AG09309 (cell line): ENCODE measurements around the gene NDEL1.

Source experiments
- DNase-seq: peaks from one replicate; pipeline ENCODE4 v3.0.0-alpha.2; 2010; ENCODE audit warnings: low read depth
- H3K4me3 ChIP-seq: 2 replicates; pipeline ENCODE4 v1.5.1; 2011; ENCODE audit warnings: mild to moderate bottlenecking, low read depth, low read length, moderate library complexity; ENCODE audit not compliant: control insufficient read depth
- CTCF ChIP-seq: IDR thresholded peaks from 2 replicates; pipeline ENCODE4 v1.5.1; 2011; ENCODE audit warnings: mild to moderate bottlenecking, low read depth, low read length, inconsistent platforms; ENCODE audit not compliant: insufficient read depth, control insufficient read depth; ENCODE audit errors: missing control alignments

The NDEL1 gene

GRCh38 chr17:8453326-8453725, 17.6 kb downstream of the NDEL1 start:
- DNase-seq: no peak
- no peak for TF ChIP-seq CTCF

GRCh38 chr17:8455665-8456209, 20.1 kb downstream of the NDEL1 start:
- no peak for DNase-seq
- no peak for TF ChIP-seq CTCF
- no peak overlapping the region for H3K4me3 ChIP-seq

More at GRCh38 chr17:8453326-8453725, 17.6 kb downstream of the NDEL1 start:
- H3K4me3 ChIP-seq: no peak overlapping the region

- TF ChIP-seq CTCF: no peak
- H3K4me3 ChIP-seq: no peak overlapping the region
- DNase-seq: no peak
These were observed 22.4 kb downstream of the NDEL1 start for GRCh38 chr17:8458128-8458527.

GRCh38 chr17:8459107-8459506, 23.4 kb downstream of the NDEL1 start:
- TF ChIP-seq CTCF: no peak
- no peak overlapping the region for H3K4me3 ChIP-seq
- no peak for DNase-seq

- no peak for DNase-seq
- no peak overlapping the region for H3K4me3 ChIP-seq
- TF ChIP-seq CTCF: no peak
These were observed 24.1 kb downstream of the NDEL1 start for GRCh38 chr17:8459831-8460230.

GRCh38 chr17:8462564-8462963, 26.9 kb downstream of the NDEL1 start:
- no peak for DNase-seq
- TF ChIP-seq CTCF: no peak
- H3K4me3 ChIP-seq: no peak overlapping the region

- H3K4me3 ChIP-seq: no peak overlapping the region
- peak; percentile 93 for DNase-seq
- no peak for TF ChIP-seq CTCF
These were observed 27.4 kb downstream of the NDEL1 start for GRCh38 chr17:8463099-8463498.
